ENCODE measurements around the gene DNAH11.
"Not testable (repeated sequence)": the region's sequence is repeated elsewhere in the genome, so short reads cannot be mapped to it uniquely, and the experiment has no call there.

Gene DNAH11, protein sequence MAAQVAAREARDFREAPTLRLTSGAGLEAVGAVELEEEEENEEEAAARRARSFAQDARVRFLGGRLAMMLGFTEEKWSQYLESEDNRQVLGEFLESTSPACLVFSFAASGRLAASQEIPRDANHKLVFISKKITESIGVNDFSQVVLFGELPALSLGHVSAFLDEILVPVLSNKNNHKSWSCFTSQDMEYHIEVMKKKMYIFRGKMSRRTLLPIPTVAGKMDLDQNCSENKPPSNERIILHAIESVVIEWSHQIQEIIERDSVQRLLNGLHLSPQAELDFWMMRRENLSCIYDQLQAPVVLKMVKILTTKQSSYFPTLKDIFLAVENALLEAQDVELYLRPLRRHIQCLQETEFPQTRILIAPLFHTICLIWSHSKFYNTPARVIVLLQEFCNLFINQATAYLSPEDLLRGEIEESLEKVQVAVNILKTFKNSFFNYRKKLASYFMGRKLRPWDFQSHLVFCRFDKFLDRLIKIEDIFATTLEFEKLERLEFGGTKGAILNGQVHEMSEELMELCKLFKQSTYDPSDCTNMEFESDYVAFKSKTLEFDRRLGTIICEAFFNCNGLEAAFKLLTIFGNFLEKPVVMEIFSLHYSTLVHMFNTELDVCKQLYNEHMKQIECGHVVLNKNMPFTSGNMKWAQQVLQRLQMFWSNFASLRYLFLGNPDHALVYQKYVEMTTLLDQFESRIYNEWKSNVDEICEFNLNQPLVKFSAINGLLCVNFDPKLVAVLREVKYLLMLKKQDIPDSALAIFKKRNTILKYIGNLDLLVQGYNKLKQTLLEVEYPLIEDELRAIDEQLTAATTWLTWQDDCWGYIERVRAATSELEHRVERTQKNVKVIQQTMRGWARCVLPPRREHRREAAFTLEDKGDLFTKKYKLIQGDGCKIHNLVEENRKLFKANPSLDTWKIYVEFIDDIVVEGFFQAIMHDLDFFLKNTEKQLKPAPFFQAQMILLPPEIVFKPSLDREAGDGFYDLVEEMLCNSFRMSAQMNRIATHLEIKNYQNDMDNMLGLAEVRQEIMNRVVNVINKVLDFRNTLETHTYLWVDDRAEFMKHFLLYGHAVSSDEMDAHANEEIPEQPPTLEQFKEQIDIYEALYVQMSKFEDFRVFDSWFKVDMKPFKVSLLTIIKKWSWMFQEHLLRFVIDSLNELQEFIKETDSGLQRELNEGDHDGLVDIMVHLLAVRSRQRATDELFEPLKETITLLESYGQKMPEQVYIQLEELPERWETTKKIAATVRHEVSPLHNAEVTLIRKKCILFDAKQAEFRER (N-terminal part only)

DNA sequence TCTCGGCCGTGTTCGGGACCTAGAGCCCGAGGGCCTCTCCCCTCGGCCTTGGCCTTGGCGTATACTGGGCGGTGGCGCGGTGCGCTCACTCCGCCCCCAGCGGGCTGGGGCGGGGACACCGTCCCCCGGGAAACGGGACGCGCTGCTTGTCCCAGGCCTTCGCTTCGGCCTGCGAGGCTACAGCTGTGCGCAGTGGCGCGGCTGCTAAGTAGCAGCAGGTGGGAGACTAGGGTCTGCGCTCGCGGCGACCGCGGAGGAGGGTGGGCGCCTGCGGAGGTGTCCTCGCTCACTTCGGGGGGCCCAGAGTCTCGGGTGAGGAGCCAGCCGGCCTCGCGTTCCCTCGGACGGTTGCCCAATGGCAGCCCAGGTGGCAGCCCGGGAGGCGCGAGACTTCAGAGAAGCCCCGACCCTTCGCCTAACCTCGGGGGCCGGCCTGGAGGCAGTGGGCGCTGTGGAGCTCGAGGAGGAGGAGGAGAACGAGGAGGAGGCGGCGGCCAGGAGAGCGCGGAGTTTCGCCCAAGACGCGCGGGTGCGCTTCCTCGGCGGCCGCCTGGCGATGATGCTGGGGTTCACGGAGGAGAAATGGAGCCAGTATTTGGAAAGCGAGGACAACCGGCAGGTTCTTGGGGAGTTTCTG lies at the start of gene DNAH11:
Gene DNAH11 (plus strand): TSS at position 149 of the 637 bp plus-strand sequence. CDS start 207 bp downstream, at position 356.
- peak in 1 of 2 donors; percentile 21 for DNase-seq

DNA sequence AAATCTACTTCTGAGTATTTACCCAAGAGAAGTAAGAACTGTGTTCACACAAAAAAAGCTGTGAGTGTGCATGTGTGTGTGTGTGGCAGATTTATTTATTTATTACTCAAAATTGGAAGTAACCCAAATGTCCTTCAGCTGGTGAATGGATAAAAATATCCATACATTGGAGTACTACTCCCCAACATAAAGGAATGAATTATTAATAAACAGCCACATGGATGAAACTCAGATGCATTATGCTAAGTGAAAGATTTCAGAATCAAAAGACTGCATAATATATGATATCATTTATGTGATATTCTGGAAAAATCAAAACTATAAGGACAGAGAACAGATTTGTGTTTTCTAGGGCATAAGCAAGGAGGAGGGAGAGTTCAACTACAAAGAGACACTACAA lies 47.1 kb upstream of the DNAH11 start:
- no peak for DNase-seq

DNA sequence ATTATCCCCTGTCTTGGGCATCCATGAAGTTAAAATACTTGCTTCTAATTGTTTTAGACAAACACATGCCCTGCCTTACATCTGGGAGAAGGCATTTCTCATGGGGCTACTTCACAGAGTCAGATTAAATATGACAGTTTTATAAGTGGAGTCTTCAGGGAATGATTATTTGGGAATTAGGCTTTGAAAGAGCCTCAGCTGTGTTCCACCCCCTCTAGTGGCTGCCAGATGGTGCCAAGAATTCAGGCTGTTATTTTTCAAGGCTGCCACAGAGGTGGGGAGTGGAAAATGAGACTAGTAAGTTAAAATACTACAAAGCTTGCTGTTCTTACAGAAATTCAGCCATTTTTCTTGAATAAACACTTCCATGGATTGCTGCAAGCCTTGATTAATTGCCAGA lies 45.8 kb upstream of the DNAH11 start:
- DNase-seq = no peak

DNA sequence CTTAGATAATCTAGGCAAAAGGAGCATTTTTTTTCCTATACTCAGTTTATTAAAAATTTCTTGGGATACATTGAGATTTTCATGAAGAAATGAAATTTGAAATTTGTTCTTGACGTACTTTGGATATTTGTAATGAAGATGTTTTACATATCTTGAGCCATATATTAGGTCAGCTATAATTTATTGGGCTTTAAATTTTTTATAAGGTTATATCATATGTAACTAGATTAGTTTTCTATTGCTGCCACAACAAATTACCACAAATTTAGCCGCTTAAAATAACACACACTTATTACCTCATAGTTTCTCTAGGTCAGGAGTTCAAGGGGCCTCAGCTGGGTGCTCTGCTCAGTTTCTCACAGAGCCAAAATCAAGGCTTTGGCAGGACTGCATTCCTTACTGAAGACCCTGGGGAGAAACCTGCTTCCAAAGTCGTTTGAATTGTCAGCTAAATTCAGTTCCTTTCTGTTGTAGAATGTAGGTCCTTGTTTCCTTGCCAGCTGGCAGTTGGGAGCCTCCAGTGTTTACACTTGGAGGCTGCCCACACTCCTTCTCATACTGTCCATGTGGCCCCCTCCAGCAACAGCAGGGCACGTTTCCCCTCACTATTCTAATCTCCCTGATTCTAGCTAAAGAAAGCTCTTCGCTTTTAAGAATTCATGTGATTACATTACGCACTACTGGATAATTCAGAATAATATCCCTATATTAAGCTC lies 42.6 kb upstream of the DNAH11 start:
- DNase-seq = no peak

DNA sequence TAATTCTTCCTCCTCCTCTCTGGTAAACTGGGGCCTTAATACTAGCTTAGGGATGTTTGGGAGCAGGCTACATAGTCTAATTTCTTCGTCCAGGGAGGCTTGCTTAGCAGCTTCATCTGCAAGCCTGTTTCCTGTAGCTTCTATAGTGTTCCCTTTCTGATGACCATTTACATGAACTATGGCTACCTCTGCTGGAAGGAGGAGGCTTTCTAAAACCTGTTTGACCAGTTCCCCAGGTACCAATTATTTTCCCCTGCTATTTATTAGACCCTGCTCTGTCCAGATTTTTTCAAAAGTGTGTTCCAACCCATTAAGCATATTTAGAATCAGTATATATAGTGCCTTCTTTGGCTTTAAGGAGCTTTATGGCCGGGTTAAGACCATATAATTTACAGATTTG lies 38.8 kb upstream of the DNAH11 start:
- DNase-seq = no peak

DNA sequence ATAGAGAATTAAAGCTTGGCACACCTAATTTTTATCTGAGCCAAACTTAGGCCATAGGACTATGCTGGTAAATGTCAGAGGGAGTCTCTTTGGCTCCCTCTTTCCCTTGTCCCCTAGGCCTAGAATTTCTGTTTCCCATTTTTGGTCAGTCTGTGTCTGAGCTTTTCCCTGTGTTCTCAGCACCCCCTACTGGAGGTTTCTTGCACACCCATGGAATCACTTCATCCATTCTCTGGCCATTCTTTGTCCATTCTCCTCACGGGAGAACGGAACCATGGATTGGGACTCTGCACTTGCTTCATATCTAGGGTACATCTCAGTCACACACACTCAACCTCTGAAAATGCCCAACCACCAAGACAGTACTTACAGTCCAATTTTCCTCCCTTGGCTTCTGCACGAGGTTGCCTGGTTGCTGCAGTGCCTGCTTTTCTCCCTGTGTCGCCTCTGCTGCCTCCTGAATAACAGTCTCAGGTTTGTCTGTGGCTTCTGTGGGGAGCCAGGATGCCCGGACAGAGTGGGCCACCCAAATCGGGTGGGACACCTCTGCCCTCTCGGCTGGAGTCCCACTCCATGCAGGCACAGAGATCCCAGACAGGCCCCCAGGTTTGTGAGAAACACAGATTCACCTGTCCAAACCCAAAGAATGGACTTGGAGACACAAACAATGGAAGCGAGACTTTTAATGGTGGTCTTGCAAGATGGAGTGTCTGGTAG lies 35.1 kb upstream of the DNAH11 start:
- DNase-seq = peak; percentile 4 to 22

DNA sequence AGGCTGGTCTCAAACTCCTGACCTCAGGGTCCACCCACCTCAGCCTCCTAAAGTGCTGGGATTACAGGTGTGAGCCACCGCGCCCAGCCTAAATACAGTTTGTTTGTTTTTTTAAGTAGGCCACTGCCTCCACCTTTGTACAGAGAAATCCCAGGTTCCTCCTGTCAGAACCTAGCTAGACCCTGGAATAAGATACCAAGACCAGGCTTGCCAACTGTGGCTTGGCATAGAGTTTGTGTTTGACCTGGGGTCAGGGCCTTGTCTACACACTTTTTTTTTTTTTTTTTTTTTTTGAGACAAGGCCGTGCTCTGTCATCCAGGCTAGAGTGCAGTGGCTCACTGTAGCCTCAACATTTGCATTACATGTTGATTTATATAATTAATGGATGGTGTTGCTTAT lies 34.3 kb upstream of the DNAH11 start:
- DNase-seq = no peak

DNA sequence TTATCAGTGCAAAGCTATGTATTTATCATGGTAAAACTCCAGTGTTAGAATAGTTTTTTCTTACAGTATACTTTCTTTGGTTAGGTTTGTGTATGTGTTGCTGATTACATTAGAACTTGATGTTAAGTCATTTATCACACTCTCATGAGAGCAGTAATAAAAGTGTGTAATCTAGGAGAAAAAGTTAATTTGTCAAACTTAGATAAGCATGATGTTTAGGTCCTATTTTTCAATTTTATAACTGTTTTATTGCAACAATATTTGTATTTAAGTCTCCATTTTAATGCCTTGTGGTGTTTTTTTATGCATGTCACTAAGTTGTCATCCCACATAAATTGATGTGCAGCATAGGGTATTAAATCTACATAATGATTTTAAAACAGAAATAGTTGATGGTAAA lies 28.8 kb upstream of the DNAH11 start:
- DNase-seq = no peak

DNA sequence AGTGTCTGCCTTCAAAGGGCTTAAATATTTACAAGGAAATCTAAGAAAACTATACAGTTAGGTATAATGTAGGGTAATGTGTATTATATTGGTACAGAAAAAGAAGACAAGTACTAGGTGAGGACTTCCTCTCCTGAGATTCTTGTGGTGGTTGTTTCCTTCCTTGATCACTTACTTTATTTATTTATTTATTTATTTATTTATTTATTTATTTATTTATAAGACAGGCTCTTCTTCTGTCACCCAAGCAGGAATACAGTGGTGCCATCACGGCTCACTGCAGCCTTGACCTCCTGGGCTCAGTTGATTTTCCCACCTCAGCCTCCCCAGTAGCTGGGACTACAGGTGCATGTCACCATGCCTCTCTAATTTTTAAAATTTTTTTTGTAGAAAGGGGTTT lies 18.2 kb upstream of the DNAH11 start:
- no peak for DNase-seq

DNA sequence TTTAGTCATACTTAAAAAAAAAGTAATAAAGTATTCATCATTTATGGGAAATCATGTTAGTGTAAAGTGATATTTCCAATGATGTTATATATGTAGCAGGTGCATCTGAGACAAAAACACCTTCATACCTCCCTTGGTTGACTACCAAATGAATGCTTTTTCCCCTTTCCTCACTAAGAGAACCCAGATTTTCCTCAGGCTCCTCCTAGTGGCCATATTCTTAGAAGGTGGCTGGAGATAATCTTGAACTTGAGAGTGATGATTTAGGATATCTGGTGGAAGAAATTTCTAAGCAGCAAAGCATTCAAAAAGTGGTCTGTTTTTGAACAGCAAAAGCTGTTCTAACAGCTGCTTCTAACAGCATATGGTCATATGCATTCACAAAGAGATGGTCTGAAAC lies 16.8 kb upstream of the DNAH11 start:
- no peak for DNase-seq

DNA sequence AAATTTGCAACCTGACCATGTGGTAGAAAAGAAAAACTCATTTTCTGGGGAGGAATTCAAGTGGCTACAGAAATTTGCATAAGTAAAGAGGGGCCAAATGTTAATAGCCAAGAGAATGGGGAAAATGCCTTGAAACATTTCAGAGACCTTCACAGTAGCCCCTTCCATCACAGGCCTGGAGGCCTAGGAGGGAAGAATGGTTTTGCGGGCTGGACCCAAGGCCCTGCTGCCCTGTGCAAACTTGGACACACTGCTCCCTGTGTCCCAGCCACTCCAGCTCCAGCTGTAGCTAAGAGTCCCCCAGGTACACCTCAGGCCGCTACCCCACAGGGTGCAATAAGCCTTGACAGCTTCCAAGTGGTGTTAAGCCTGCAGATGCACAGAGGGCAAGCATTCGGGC lies 16.4 kb upstream of the DNAH11 start:
- DNase-seq = no peak

DNA sequence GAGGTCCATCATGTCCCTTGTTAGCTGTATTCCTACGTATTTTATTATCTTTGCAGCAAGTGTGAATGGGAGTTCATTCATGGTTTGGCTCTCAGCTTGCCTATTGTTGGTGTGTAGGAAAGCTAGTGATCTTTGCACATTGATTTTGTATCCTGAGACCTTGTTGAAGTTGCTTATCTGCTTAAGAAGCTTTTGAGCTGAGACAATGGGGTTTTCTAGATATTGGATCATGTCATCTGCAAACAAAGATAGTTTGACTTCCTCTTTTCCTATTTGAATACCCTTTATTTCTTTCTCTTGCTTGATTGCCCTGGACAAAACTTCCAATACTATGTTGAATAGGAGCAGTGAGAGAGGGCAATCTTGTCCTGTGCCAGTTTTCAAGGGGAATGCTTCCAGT lies 10.4 kb upstream of the DNAH11 start:
- not testable (repeated sequence) for DNase-seq

DNA sequence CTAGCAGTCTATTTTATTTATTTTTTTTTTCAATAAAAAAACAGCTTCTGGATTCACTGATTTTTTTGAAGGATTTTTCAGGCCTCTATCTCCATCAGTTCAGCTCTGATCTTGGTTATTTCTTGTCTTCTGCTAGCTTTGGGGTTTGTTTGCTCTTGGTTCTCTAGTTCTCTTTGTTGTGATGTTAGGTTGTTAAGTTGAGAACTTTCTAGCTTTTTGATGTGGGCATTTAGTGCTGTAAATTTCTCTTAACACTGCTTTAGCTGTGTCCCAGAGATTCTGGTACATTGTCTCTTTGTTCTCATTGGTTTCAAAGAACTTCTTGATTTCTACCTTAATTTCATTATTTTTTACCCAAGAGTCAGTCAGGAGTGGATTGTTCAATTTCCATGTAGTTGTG lies 9.2 kb upstream of the DNAH11 start:
- not testable (repeated sequence) for DNase-seq

DNA sequence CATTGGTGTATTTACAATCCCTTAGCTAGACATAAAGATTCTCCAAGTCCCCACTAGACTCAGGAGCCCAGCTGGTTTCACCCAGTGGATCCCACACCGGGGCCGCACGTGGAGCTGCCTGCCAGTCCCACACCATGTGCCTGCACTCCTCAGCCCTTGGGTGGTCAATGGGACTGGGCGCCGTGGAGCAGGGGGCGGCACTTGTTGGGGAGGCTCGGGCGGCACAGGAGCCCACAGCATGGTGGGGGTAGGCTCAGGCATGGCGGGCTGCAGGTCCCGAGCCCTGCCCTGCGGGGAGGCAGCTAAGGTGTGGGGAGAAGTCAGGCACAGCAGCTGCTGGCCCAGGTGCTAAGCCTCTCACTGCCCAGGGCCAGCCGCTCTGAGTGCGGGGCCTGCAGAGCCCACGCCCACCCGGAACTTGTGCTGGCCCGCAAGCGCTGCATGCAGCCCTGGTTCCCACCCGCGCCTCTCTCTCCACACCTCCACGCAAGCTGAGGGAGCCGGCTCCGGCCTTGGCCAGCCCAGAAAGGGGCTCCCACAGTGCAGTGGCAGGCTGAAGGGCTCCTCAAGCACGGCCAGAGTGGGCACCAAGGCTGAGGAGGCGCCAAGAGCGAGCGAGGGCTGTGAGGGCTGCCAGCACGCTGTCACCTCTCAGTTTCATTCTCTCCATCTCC lies 6.3 kb upstream of the DNAH11 start:
- not testable (repeated sequence) for DNase-seq

DNA sequence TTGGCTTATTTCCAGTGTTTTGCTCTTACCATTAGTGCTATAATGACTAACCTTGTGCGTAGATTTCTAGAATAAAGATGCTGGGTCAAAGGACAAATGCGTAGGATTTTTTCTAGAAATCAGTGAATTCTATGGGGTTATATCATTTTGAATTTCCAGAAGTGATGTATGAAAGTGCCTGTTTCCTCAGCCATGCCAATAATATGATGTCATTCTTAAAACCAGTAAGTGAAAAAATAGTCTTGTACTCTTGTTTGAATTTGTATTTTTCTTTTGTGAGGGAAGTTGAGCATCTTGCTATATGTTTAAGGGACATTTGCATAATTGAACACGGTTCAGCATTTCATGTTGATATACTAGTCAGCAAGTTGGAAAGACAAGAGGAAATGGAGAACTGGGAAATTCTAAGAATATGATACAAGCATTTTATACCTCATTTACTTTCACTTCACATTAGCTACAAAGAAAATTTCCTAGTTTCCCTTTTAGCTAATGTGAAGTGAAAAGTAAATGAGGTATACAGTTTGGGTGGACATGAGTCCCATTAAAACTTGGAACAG lies 3.8 kb upstream of the DNAH11 start:
- DNase-seq = no peak

DNA sequence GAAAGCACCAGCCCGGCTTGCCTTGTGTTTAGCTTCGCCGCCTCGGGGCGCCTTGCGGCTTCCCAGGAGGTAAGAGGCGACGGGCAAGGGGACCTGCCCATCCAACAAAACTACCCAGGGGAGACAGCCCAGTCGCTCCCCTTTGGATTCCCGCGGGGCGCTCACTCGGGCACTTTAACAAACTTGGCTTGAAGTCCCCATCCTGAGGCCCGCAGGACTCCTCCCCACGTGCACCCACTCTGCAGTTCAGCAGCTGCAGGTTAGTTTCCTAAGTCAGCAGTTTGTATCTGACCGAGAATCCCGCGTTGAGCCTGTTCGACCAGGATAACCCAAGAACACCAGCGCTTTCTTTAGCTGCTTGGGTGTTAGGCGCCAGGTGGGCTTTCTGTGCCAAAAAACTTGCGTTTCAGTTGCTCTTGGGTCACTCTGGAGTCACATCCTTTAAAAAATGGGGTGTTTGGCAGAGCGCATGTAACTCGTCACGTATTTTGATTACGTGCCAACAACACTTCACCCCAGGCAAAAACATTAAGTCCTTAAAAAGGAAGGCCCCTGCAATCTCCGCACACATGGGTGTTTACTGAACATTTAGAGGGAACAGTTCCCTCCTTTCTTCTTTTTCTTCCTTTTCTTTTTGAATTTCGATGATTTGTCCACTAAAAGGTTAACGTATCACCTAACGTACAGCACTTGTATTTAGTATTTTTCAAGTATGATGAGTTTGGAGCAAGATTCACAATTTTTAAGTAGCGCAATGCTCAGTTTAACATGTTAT lies 876 bp downstream of the DNAH11 start:
- no peak for DNase-seq

DNA sequence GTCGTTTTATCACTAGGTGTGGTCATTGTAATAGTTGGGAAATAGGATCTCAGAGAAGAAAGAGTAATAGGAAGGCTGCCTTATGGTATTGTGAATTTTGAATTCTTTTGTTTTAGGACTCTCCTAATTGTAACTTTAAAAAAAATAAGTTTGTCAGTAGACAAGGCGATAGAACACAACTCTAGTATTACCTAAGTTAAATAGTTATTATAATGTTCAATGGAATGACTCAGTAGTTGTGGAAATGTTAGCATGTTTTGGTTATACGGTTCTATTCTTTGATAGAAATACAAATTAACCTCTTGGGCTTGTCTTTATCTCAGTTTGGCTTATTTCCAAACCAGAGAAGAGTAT lies 1.4 kb downstream of the DNAH11 start:
- no peak for DNase-seq

DNA sequence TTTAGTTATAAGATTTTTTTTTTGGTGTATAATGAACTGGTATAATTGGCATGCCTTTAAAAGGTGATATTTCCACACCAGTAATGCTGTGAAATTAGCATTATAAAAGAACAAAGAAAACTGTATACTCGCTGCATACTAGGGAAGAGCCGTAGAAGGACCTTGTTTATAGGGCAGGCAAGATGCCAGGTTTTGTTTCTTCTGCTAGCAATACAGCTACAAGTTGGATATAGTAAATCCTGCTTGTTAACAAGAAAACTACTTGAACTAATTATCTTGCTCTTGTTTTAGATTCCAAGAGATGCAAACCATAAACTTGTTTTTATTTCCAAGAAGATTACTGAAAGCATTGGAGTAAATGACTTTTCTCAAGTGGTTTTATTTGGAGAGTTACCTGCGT lies 1.9 kb downstream of the DNAH11 start:
- DNase-seq = no peak

DNA sequence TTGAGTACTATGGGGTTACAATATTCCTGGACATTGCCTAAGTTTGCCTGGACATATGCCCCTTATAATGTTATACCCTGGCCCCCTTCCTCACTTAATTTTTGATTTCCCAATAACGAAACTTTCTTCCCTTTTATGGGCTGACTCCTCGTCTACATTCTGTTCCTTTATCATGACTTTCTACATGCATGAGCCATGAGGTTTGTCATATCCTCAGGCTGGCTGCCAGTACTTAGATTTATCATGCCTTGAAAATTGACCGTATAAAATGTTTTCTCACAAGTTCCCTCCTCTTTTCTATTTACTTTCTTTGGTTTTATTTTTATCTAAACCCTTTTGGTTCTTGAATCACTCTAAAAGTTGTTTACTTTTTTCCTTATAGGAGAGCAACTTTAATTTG lies 4.7 kb downstream of the DNAH11 start:
- no peak for DNase-seq

DNA sequence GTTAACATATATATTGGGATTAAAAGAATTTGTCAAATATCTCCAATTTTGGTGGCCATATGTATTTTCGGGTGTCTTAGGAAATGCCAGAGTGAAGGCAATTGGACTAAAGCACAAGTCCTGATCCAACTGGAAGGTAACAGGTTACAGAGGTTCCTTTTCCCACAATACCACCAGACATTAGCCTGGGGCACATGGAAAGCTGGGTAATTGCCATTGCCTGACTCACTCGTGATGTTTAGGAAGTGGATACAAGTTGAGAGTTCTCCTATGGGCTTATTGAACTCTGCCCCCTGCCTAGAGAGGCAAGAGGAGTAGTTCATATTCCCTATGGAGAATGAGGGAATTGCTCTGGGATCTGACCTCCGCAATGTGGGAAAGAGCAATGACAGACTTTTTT lies 5.7 kb downstream of the DNAH11 start:
- DNase-seq = no peak
